Measurements from ENCODE around the gene RIPPLY1.

GRCh38 chrX:106898462-106898861 lies 4.7 kb downstream of the RIPPLY1 start:
- TF ChIP-seq EZH2 (IDR thresholded peaks at IDR 0.05; ENCODE audit: low read length, missing control alignments) (no peak), CTCF (conservative IDR thresholded peaks at IDR 0.05 in 1 of 2, IDR thresholded peaks at IDR 0.05 in 1 of 2; ENCODE audit: low read depth in 1 of 2, low read length in 2 of 2) (peak; percentile 5 to 41)

Data from fibroblast of lung (primary cell).